Heart left ventricle (tissue), 13 donors: ENCODE data around the gene PLA2G4B.

Source experiments
- CTCF ChIP-seq, 12 donors: fragments of 200-600 bp; sonication (generic) in 4 of 12; IDR thresholded peaks; one replicate each; pipeline versions ENCODE4 v1.5.0 to v1.8.0; 2018 to 2022; ENCODE audit warnings: antibody characterized with exemption in 12 of 12, mild to moderate bottlenecking in 5 of 12
- POLR2A ChIP-seq, 2 donors: fragments of 450-650 bp; IDR thresholded peaks; one replicate each; pipeline ENCODE4 v1.6.1; 2017; ENCODE audit warnings: antibody characterized with exemption in 2 of 2, mild to moderate bottlenecking in 2 of 2, moderate library complexity in 2 of 2
- donor health status: ischemic (EF 13 %, LVEDD 7.1; RV severe dilation, severe dysfunction).
- donor health status: DM: no; HTN: yes; CAD: no.
- donor health status: DM: no; HTN: no; CAD: no.
- donor health status: ischemic (EF 25% LVEDD 6.9; RV normal size, moderate dysfunction).
- donor health status: ischemic (EF 25% LVEDD 5.7; RV mildly dilated, moderate dysfunction).
- donor health status: ischemic (EF 35%, LVEDD 5.7; RV mildly dilated, moderate dysfunction).
- donor health status: nonischemic (EF 11% LVEDD 7.7; RV severe dilation, severe dysfunction).
- donor health status: DM: yes; HTN: yes; CAD: no.
- donor health status: PGD.
- donor health status: ischemic (EF 29% LVEDD 5.4; RV normal size, mild dysfunction).
- donor health status: nonischemic (EF 23%, LVEDD 6.1; RV moderate dilation, normal function).

GRCh38 chr15:41890050-41890690, 51.5 kb downstream of the PLA2G4B start:
- no peak for TF ChIP-seq POLR2A (IDR thresholded peaks at IDR 0.05)
- TF ChIP-seq CTCF (IDR thresholded peaks at IDR 0.05) = no peak
